ACC112 (cell line): Measurements from ENCODE around the gene SPSB1.
"Not testable (repeated sequence)": the region's sequence is repeated elsewhere in the genome, so short reads cannot be mapped to it uniquely, and the experiment has no call there.

ENCODE experiments used
- H2AFZ ChIP-seq: fragments of 200-600 bp; sonication (generic); one replicate; pipeline ENCODE4 v1.6.0; 2017; ENCODE audit warnings: antibody characterized with exemption, low read length; ENCODE audit not compliant: unreplicated experiment
- H3K27ac ChIP-seq: fragments of 200-600 bp; sonication (generic); 2 replicates; pipeline ENCODE4 v1.5.1; 2014; ENCODE audit warnings: low read depth, mild to moderate bottlenecking, antibody characterized with exemption, low read length, moderate library complexity
- H3K27me3 ChIP-seq: fragments of 200-600 bp; sonication (generic); 2 replicates; pipeline ENCODE4 v1.6.1; 2014; ENCODE audit warnings: mild to moderate bottlenecking, antibody characterized with exemption, low read length, moderate library complexity, mixed read lengths; ENCODE audit not compliant: insufficient read depth
- H3K36me3 ChIP-seq: fragments of 200-600 bp; sonication (generic); 2 replicates; pipeline ENCODE4 v1.6.1; 2016; ENCODE audit warnings: mild to moderate bottlenecking, antibody characterized with exemption, low read length, moderate library complexity, mixed read lengths; ENCODE audit not compliant: insufficient read depth
- H3K4me1 ChIP-seq: fragments of 200-600 bp; sonication (generic); one replicate; pipeline ENCODE4 v1.6.1; 2016; ENCODE audit warnings: low read length, mixed read lengths; ENCODE audit not compliant: insufficient read depth, unreplicated experiment, control insufficient read depth
- H3K4me3 ChIP-seq: fragments of 200-600 bp; sonication (generic); 2 replicates; pipeline ENCODE4 v1.5.1; 2014; ENCODE audit warnings: mild to moderate bottlenecking, low read depth, low read length
- H3K79me2 ChIP-seq: fragments of 200-600 bp; sonication (generic); one replicate; pipeline ENCODE4 v1.6.0; 2016; ENCODE audit warnings: low read length; ENCODE audit not compliant: control insufficient read depth, unreplicated experiment, insufficient read depth

Gene SPSB1

DNA sequence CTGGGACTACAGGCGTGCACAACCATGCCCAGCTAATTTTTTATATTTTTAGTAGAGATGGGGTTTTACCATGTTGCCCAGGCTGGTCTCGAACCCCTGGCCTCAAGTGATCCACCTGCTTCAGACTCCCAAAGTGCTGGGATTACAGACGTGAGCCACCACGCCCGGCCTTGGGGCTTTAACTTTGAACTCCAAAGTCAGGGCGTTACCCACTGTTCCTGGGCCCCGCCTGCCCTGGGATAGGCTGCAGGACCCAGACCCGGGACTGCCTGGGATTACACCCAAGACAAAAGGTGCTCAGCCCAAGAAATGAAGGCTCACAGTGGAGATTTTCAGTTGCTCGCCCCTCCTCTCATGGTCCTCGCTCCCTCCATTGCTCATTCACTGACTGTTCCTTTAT lies 92.7 kb downstream of the SPSB1 start:
- not testable (repeated sequence) for H3K27ac ChIP-seq, H3K79me2 ChIP-seq, H2AFZ ChIP-seq, H3K4me1 ChIP-seq, H3K36me3 ChIP-seq, H3K27me3 ChIP-seq, H3K4me3 ChIP-seq

DNA sequence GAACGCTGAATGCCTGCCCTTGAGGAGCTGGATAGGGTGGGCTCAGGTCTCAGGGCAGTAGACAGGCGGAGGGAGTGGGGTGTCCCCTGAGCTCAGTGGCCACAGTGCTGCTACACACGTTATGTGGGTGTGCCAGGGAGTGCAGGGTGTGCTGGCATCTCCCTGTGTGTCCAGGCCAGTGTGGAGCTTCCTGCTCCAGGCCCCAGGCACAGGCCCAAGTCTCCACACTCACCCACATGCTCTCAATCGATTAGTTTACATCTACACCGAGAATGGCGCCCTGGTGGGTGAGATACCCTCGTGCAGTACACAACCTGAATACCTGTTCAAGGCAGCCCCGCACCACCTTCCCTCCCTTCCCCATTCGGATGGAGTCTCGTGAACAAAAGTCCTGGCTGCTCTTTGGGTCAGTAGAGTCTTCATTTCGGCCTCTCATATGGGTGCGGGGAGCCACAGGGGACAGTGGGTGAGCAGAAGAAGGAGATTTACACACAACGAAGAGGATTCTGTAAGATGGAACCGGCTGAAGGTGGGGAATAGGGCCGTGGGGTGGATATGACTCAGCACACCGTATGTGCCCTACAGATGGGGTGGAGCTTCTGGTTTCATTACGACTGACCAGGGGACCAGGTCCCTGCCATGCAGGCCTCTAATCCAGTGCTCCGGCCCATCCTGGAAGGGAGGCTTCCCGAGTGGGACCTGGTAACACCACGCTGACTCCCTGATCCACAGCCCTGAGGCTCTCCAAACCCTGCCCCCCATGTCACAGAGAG lies 93.3 kb downstream of the SPSB1 start:
- no peak overlapping the region for H3K27ac ChIP-seq
- H3K36me3 ChIP-seq = no peaks in the 10 kb centered on the region
- H3K79me2 ChIP-seq = no peaks in the 10 kb centered on the region
- peaks cover 10% of the 10 kb centered on the region for H3K4me1 ChIP-seq
- no peak overlapping the region for H3K4me3 ChIP-seq
- no peaks in the 10 kb centered on the region for H3K27me3 ChIP-seq
- no peak overlapping the region for H2AFZ ChIP-seq

DNA sequence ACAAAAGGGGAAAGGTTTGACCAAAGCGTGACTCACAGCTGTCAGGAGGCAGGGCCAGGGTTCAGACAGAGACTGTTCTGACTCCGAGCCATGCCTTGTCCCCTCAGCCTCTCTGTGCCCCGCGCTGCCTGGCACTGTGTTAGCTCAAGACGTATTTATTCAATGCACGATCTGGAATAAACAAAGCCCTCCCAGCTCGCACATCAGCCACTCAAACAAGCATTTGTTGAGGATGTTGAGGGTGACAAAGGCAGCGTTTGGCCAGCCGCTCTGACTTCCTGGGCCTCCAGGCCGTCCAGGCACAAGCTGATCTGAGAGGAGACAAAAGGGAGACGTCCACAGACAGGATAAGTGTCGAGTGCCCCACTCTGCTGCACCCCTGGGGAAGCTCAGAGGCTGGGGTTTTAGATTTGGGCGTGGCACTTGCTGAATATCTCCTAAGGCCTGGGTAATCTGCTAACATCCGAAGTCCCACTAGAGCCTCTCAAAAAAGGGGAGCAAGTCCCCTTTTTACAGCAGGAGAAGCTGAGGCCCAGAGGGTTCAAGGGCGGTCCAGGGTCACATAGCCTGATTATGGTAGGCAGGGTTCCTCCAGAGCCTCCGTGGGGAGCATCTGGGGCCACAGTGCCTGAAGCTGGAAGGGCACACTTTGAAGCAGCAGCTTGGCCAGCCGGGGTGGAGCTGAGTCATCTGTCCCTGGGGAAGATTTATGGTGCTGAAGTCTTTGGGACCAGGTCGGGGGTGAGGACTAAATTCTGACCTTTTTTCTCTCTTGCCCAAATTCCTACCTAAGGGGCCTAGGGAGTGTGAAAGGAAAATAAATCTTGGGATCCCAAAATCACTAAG lies 95.9 kb downstream of the SPSB1 start:
- no peaks in the 10 kb centered on the region for H3K27me3 ChIP-seq
- no peaks in the 10 kb centered on the region for H3K36me3 ChIP-seq
- H3K27ac ChIP-seq = no peak overlapping the region
- no peaks in the 10 kb centered on the region for H3K79me2 ChIP-seq
- peaks cover 10% of the 10 kb centered on the region for H3K4me1 ChIP-seq
- H3K4me3 ChIP-seq = no peak overlapping the region
- no peak overlapping the region for H2AFZ ChIP-seq

DNA sequence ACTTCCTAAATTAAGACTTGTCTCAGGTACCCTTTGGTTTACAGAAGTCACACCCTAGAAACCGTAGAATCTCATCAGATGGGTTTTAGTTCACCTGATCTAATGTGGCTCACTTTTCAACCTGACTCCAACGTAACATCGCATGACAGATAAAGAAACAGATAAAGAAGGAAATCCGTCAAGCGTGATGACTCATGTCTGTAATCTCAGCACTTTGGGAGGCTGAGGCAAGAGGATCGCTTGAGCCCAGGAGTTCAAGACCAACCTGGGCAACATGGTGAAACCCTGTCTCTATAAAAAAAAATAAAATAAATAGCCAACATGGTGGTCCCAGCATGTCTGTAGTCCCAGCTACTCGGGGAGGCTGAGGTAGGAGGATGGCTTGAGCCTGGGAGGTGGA lies 97.3 kb downstream of the SPSB1 start:
- Histone ChIP-seq H3K36me3 (no peaks in the 10 kb centered on the region), H3K4me3 (no peak overlapping the region), H2AFZ (no peak overlapping the region), H3K79me2 (no peaks in the 10 kb centered on the region), H3K4me1 (peaks cover 10% of the 10 kb centered on the region), H3K27me3 (0 out of 2 replicates have a peak, but pooled peaks cover 8% of the 10 kb centered on the region), H3K27ac (no peak overlapping the region)

DNA sequence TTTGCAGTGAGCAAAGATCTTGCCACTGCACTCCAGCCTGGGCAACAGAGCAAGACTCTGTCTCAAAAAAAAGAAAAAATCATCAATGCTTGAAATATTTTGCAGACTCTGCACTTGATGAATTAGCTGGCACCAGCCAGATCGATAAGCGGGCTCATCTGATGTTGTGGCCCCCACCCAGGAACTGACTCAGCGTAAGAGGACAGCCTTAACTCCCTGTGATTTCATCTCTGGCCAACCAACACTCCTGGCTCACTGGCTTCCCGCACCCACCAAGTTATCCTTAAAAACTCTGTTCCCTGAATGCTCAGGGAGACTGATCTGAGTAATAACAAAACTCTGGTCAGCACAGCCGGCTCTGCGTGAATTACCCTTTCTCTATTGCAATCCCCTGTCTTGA lies 98.9 kb downstream of the SPSB1 start:
- H2AFZ ChIP-seq = no peak overlapping the region

DNA sequence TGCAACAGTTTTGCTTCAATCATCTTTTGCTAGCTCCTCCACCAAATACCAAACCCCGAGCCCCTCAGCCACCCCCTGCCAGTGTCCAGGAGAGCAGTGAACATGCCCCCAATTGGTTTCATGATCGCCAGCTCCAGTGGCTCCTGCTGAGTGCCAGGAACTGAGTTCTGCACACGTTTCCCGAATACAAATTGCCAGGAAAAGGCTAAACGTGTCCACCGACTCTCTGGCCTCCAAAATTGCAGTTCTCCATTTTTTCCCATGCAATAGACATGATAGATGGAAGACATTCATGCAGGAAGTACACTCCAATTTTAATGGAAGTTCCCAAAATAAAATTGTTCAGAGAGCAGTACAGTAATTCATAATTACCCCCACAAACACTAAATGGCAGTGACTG lies 101.3 kb downstream of the SPSB1 start:
- Histone ChIP-seq H3K79me2 (no peaks in the 10 kb centered on the region), H3K36me3 (no peaks in the 10 kb centered on the region), H3K27me3 (0 out of 2 replicates have a peak, but pooled peaks cover 10% of the 10 kb centered on the region), H3K4me3 (no peak overlapping the region), H2AFZ (no peak overlapping the region), H3K27ac (no peak overlapping the region), H3K4me1 (no peaks in the 10 kb centered on the region)

More for the DNA sequence above, 98.9 kb downstream of the SPSB1 start:
- no peak overlapping the region for H3K4me3 ChIP-seq
- H3K4me1 ChIP-seq = peaks cover 10% of the 10 kb centered on the region
- H3K79me2 ChIP-seq = no peaks in the 10 kb centered on the region
- 0 out of 2 replicates have a peak, but pooled peaks cover 10% of the 10 kb centered on the region for H3K27me3 ChIP-seq
- H3K27ac ChIP-seq = no peak overlapping the region
- H3K36me3 ChIP-seq = no peaks in the 10 kb centered on the region

DNA sequence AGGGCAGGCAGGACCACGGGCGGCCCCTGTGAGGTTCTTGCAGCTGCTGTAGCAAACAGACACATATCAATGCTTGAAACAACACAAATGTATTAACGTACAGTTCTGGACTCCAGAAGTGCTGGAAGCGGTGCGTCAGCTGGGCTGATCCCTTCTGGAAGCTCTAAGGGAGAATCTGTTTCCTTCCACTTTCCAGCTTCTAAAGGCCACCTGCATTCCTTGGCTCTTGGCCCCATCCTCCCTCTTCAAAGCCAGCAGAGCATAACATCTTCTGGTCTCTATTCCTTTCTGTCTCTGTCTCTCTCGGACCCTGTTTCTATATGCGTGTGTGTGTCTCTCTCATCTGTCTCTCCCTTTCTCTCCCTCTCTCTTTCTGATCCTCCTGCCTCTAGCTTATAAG lies 102.3 kb downstream of the SPSB1 start:
- Histone ChIP-seq H2AFZ (no peak overlapping the region), H3K27me3 (0 out of 2 replicates have a peak, but pooled peaks cover 10% of the 10 kb centered on the region), H3K27ac (no peak overlapping the region), H3K4me3 (no peak overlapping the region), H3K79me2 (no peaks in the 10 kb centered on the region), H3K36me3 (no peaks in the 10 kb centered on the region), H3K4me1 (peaks cover 6% of the 10 kb centered on the region)

DNA sequence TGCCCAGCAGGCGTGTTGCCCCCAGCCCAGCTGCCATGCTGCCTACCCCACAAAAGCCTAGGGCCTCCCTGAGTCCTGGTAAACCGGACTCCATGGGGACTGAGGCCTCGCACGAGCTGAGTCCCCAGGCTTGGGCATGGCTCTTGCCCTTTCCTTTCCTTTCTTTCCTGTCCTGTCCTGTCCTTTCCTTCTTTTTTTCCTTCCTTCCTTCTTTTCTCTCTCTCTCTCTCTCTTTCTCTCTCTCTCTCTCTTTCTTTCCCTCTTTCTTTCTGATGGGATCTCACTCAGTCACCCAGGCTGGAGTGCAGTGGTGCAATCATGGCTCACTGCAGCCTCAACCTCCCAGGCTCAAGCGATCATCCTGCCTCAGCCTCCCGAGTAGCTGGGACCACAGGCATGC lies 104.4 kb downstream of the SPSB1 start:
- H2AFZ ChIP-seq = no peak overlapping the region
- no peak overlapping the region for H3K4me3 ChIP-seq
- no peak overlapping the region for H3K27ac ChIP-seq
- no peaks in the 10 kb centered on the region for H3K79me2 ChIP-seq
- 0 out of 2 replicates have a peak, but pooled peaks cover 10% of the 10 kb centered on the region for H3K27me3 ChIP-seq
- H3K36me3 ChIP-seq = no peaks in the 10 kb centered on the region
- peaks cover 26% of the 10 kb centered on the region for H3K4me1 ChIP-seq

DNA sequence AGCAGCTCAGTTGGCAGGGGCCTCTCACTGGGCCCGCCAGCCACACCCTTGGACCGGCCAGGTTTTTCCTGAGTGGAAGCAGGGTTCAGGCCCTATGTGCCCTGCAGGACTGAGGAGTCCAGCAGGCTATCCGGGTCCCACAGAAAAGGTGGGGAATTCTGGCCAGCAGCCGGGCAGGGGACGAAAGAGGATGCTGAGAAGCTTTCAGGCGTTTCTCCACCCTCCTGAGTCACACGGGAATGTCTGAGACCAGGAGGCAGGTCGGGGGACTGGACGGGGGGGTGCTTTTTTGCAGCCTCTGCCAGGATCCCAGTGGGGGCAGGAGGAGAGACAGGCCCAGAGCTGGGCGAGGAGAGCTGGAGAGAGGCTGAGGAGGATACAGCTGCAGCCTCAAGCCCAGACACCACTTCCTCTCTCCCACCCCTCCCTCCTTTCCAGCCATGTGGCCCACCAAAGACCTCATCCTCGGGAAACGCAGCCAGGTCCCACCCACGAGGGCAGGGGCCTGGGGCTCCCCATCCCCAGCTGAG lies 105.4 kb downstream of the SPSB1 start:
- H3K27me3 ChIP-seq = 0 out of 2 replicates have a peak, but pooled peaks cover 10% of the 10 kb centered on the region
- peaks cover 31% of the 10 kb centered on the region for H3K4me1 ChIP-seq
- H3K36me3 ChIP-seq = no peaks in the 10 kb centered on the region
- no peak overlapping the region for H2AFZ ChIP-seq
- H3K27ac ChIP-seq = no peak overlapping the region
- H3K79me2 ChIP-seq = no peaks in the 10 kb centered on the region
- H3K4me3 ChIP-seq = no peak overlapping the region

DNA sequence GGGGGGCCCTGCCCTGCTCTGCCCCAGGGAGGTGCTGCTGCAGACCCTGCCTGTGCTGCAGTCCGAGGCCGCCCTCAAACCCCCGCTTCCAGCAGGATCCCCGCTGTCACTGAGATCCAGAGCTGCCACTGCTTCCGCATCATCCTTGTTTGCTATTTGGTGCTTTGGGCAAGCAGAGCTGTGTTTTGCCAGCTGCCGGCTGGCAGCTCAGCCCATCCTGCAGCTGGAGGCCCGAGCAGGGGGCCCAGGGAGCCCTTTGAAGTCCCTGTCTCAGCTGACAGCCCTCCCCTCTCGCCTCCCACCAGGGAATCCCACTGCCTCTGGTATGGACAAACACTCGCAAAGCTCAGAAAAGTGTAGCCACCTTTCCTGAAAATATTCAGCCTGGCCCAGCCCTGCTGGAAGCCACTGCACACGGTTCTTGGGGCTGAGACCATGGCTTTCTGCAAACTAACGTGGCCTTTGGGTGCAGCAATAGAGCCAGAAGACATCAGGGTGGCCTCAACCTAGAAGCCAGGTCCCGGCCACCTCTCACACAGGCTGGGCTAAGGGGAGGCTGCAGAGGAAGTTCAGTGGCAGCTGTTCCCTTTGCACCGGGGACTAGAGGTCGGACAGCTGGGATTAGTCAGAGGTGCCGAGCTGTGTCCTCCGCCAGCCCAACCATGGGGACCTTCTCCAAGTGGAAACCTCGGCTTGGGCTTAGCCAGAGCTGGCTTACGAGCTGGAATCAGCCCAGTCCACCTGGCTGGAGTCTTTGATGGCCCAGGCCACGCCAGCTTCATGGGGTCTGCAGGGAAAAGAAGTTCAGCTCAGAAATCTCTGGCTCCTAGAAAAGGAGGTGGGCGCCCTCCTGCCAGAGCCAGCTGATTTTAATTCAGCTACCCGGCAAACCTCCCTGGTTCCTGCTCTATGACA lies 107.1 kb downstream of the SPSB1 start:
- H3K79me2 ChIP-seq = no peaks in the 10 kb centered on the region
- H3K4me1 ChIP-seq = peaks cover 31% of the 10 kb centered on the region
- no peak overlapping the region for H3K4me3 ChIP-seq
- no peak overlapping the region for H3K27ac ChIP-seq
- 0 out of 2 replicates have a peak, but pooled peaks cover 4% of the 10 kb centered on the region for H3K27me3 ChIP-seq
- no peaks in the 10 kb centered on the region for H3K36me3 ChIP-seq
- H2AFZ ChIP-seq = no peak overlapping the region
